BLaER1 treated with 17β-estradiol and CSF1 and Interleukin-3, amounts not matched to agents 10 nM and 100 nM (cell line): ENCODE results near the gene ERG.
A peak's percentile ranks its signal among the peaks of the same experiment; 100 is the strongest.

Source experiments
- H3K27ac ChIP-seq, 11 experiments: shearing (Covaris generic); formaldehyde crosslinking; 2 replicates each; pipeline ENCODE4 v1.8.1; 2022
- H3K27me3 ChIP-seq, 11 experiments: shearing (Covaris generic); formaldehyde crosslinking; 2 replicates each; pipeline ENCODE4 v1.8.1; 2022
- H3K36me3 ChIP-seq, 11 experiments: shearing (Covaris generic); formaldehyde crosslinking; 2 replicates each; pipeline ENCODE4 v1.8.1; 2022
- H3K4me1 ChIP-seq, 10 experiments: shearing (Covaris generic); formaldehyde crosslinking; 2 replicates each; pipeline ENCODE4 v1.8.1; 2022
- H3K4me2 ChIP-seq, 11 experiments: shearing (Covaris generic); formaldehyde crosslinking; 2 replicates each; pipeline ENCODE4 v1.8.1; 2022
- H3K4me3 ChIP-seq, 10 experiments: shearing (Covaris generic); formaldehyde crosslinking; 2 replicates each; pipeline ENCODE4 v1.8.1; 2022
- H3K9ac ChIP-seq, 11 experiments: shearing (Covaris generic); formaldehyde crosslinking; 2 replicates each; pipeline ENCODE4 v1.8.1; 2022
- H3K9me3 ChIP-seq, 11 experiments: shearing (Covaris generic); formaldehyde crosslinking; replicated peaks in 1 of 11; 2 replicates each; pipeline ENCODE4 v1.8.1; 2022
- H4K20me1 ChIP-seq, 11 experiments: shearing (Covaris generic); formaldehyde crosslinking; 2 replicates each; pipeline ENCODE4 v1.8.1; 2022
- Cebpa-rat ChIP-seq, 11 experiments: shearing (Covaris generic); IDR thresholded peaks; 2 replicates each; pipeline ENCODE4 v1.8.1; 2022

Gene ERG

DNA sequence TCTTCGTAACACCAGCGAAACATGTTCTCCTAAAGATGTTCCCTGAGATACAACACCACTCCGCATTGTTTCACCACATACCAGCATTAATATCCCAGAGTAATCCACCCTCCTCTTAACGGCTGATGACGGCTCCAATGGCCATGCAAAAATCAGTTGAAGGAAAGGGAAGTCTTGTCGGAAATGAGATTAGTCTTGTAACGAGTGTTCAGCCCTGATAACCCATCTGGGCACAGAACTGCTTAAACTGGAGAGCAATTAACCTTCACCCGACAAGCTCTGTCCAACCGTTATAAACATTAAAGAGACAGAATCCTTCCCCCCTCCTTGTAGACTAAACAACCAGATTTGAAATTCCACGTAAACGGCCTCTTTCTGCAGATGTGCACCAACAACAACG is 21.9 kb downstream of the ERG start:
- H3K27me3 ChIP-seq = peaks cover 0 to 18% (median 0%) of the 10 kb centered on the region in 11 experiments; a peak in 4 of 22 replicates
- peaks cover 0 to 6% (median 0%) of the 10 kb centered on the region in 11 experiments; a peak in 1 of 22 replicates for H3K36me3 ChIP-seq
- peak overlapping the region; percentile 13 to 59 (median 46); a peak in 19 of 20 replicates for H3K4me3 ChIP-seq
- peaks cover 0 to 4% (median 0%) of the 10 kb centered on the region in 11 experiments; a peak in 1 of 22 replicates for H4K20me1 ChIP-seq
- H3K27ac ChIP-seq = peak overlapping the region in 10 of 11 experiments; percentile 4 to 91 (median 79); a peak in 18 of 22 replicates
- H3K4me1 ChIP-seq = peaks cover 85 to 100% (median 99%) of the 10 kb centered on the region in 10 experiments
- H3K9ac ChIP-seq = peak overlapping the region in 9 of 11 experiments; percentile 56 to 80 (median 73); a peak in 18 of 22 replicates
- no peaks in the 10 kb centered on the region for H3K9me3 ChIP-seq
- H3K4me2 ChIP-seq = peak overlapping the region; percentile 77 to 97 (median 87)
- no peak for TF ChIP-seq Cebpa-rat (IDR thresholded peaks at IDR 0.05)

DNA sequence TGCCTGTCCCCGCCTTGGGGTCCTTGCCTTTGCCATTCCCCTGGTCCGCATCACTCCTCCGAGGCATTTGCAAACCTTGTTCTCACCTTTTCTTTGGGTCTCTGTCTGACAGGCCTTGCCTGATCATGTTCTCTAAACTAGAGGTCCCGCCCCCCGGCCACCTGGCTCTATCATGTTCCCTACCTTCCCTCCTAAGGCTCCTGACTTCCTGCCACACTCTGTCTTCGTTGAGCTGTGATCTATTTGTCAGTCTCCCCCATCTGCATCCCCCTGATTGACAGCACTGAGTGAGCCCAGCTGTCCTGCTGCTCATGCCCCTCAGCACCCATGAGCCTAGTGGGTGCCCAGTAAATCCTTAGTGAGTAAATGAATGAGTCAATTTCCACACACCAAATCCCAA is 22.8 kb downstream of the ERG start:
- H3K4me3 ChIP-seq = peak overlapping the region in 7 of 10 experiments; percentile 10 to 54 (median 47); a peak in 10 of 20 replicates
- peak overlapping the region in 9 of 11 experiments; percentile 60 to 91 (median 79); a peak in 18 of 22 replicates for H3K27ac ChIP-seq
- H3K36me3 ChIP-seq = peaks cover 0 to 12% (median under 1%) of the 10 kb centered on the region in 11 experiments; a peak in 6 of 22 replicates
- H3K9me3 ChIP-seq = no peaks in the 10 kb centered on the region
- TF ChIP-seq Cebpa-rat (IDR thresholded peaks at IDR 0.05) = no peak
- H4K20me1 ChIP-seq = peaks cover 0 to 4% (median 0%) of the 10 kb centered on the region in 11 experiments; a peak in 1 of 22 replicates
- H3K4me2 ChIP-seq = peak overlapping the region; percentile 77 to 97 (median 87)
- peak overlapping the region in 9 of 11 experiments; percentile 56 to 80 (median 73); a peak in 17 of 22 replicates for H3K9ac ChIP-seq
- peaks cover 0 to 18% (median 0%) of the 10 kb centered on the region in 11 experiments; a peak in 4 of 22 replicates for H3K27me3 ChIP-seq
- H3K4me1 ChIP-seq = peaks cover 88 to 100% (median 100%) of the 10 kb centered on the region in 10 experiments

DNA sequence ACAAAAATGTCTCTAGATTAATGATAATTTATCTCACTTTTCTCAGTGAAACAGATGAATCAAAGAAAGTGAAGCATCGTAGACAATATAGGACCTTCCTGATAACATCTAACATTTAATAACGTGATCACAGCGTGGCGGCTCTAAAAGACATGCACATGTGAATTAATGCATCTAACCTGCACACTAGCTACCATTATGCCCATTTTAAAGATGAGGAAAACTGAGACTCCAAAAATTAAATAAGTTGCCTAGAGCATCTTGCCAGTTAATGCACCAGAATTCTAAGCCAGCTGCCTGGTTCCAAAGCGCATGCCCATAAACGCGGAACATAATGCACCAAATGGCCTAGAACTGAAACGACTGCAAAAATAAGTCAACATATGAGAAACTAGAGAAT is 23.5 kb downstream of the ERG start:
- H3K9ac ChIP-seq = peak overlapping the region in 6 of 11 experiments; percentile 69 to 80 (median 77); a peak in 7 of 22 replicates
- peaks cover 83 to 95% (median 94%) of the 10 kb centered on the region in 10 experiments for H3K4me1 ChIP-seq
- H3K4me2 ChIP-seq = peak overlapping the region; percentile 77 to 97 (median 87); a peak in 21 of 22 replicates
- H3K27me3 ChIP-seq = peaks cover 0 to 13% (median 0%) of the 10 kb centered on the region in 11 experiments; a peak in 4 of 22 replicates
- H3K36me3 ChIP-seq = peaks cover 0 to 20% (median 4%) of the 10 kb centered on the region in 11 experiments; a peak in 7 of 22 replicates
- peaks cover 0 to 2% (median 0%) of the 10 kb centered on the region in 11 experiments; a peak in 1 of 22 replicates for H3K9me3 ChIP-seq
- H3K4me3 ChIP-seq = peak overlapping the region in 3 of 10 experiments; percentile 11 to 54 (median 39); a peak in 3 of 20 replicates
- peaks cover 0 to 4% (median 0%) of the 10 kb centered on the region in 11 experiments; a peak in 2 of 22 replicates for H4K20me1 ChIP-seq
- no peak for TF ChIP-seq Cebpa-rat (IDR thresholded peaks at IDR 0.05)
- H3K27ac ChIP-seq = peak overlapping the region in 8 of 11 experiments; percentile 72 to 91 (median 80); a peak in 15 of 22 replicates

DNA sequence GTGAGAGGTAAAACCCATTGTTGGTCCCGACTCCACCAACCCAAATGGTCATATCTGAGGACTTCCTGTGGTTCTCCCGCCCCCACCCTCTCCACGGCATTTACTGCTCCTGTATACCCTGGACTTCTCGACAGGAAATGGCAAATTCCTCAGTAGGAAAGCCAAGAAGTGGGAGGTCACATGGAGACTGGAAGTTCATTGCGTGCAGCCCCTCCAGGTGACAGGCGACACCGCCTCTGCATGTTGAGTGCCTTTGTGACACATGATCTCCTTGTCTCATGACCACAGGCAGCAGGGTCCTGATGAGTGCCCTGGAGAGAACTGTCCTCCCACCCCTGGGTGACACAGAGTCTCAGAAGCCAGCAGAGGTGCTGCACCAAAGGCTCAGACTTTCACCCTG is 24.2 kb downstream of the ERG start:
- peaks cover 76 to 89% (median 88%) of the 10 kb centered on the region in 10 experiments for H3K4me1 ChIP-seq
- no peak overlapping the region for H3K4me3 ChIP-seq
- peak overlapping the region; percentile 77 to 97 (median 87) for H3K4me2 ChIP-seq
- H3K36me3 ChIP-seq = peaks cover 0 to 26% (median 5%) of the 10 kb centered on the region in 11 experiments; a peak in 8 of 22 replicates
- H3K27ac ChIP-seq = peak overlapping the region in 9 of 11 experiments; percentile 17 to 91 (median 72); a peak in 15 of 22 replicates
- peak overlapping the region in 6 of 11 experiments; percentile 9 to 80 (median 26); a peak in 7 of 22 replicates for H3K9ac ChIP-seq
- TF ChIP-seq Cebpa-rat (IDR thresholded peaks at IDR 0.05) = no peak
- H3K27me3 ChIP-seq = peaks cover 0 to 7% (median 0%) of the 10 kb centered on the region in 11 experiments; a peak in 2 of 22 replicates
- H3K9me3 ChIP-seq = peaks cover 0 to 4% (median 0%) of the 10 kb centered on the region in 11 experiments; a peak in 2 of 22 replicates
- no peaks in the 10 kb centered on the region; a peak in 1 of 22 replicates for H4K20me1 ChIP-seq

GRCh38 chr21:38472412-38473108 is 25.7 kb downstream of the ERG start:
- peaks cover 0 to 42% (median 17%) of the 10 kb centered on the region in 11 experiments; a peak in 12 of 22 replicates for H3K36me3 ChIP-seq
- H3K27me3 ChIP-seq = peaks cover 0 to 7% (median 0%) of the 10 kb centered on the region in 11 experiments; a peak in 2 of 22 replicates
- peak overlapping the region; percentile 36 to 63 (median 50); a peak in 19 of 20 replicates for H3K4me3 ChIP-seq
- peak overlapping the region; percentile 38 to 78 (median 73); a peak in 21 of 22 replicates for H3K9ac ChIP-seq
- H3K4me1 ChIP-seq = peaks cover 69 to 85% (median 81%) of the 10 kb centered on the region in 10 experiments
- no peaks in the 10 kb centered on the region; a peak in 1 of 22 replicates for H4K20me1 ChIP-seq
- peaks cover 0 to 15% (median 0%) of the 10 kb centered on the region in 11 experiments; a peak in 4 of 22 replicates for H3K9me3 ChIP-seq
- H3K4me2 ChIP-seq = peak overlapping the region; percentile 82 to 97 (median 87)
- peak overlapping the region in 9 of 11 experiments; percentile 62 to 91 (median 81); a peak in 18 of 22 replicates for H3K27ac ChIP-seq
- TF ChIP-seq Cebpa-rat (IDR thresholded peaks at IDR 0.05) = no peak

GRCh38 chr21:38471766-38472165 is 26.5 kb downstream of the ERG start:
- H3K36me3 ChIP-seq = peaks cover 0 to 50% (median 17%) of the 10 kb centered on the region in 11 experiments; a peak in 12 of 22 replicates
- H3K27ac ChIP-seq = peak overlapping the region in 9 of 11 experiments; percentile 62 to 91 (median 81); a peak in 18 of 22 replicates
- no peak for TF ChIP-seq Cebpa-rat (IDR thresholded peaks at IDR 0.05)

DNA sequence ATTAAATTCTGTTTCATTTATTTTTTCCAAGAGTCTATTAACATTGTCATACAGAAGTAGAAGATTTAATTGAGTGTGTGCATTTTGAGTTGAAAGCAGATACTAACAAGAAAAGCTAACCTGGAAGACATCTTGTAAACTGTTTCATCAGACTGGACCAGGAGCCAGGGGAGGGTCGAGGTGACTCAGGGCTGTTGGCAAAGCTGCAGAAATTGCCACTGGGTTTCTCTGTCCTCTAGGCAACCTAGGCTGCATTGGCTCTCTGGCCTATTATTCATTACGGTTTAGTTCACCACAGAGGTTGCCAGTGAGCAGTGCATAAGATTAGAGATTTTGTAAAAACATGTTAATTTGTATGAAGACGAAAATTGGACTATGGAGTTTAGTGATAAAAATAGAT is 27.5 kb downstream of the ERG start:
- Histone ChIP-seq H3K4me3 (no peak overlapping the region), H3K4me1 (peaks cover 58 to 76% (median 72%) of the 10 kb centered on the region in 10 experiments), H3K27me3 (peaks cover 0 to 7% (median 0%) of the 10 kb centered on the region in 11 experiments; a peak in 2 of 22 replicates), H3K36me3 (peaks cover 0 to 57% (median 19%) of the 10 kb centered on the region in 11 experiments; a peak in 13 of 22 replicates), H3K9me3 (peaks cover 0 to 15% (median 0%) of the 10 kb centered on the region in 11 experiments; a peak in 4 of 22 replicates), H4K20me1 (no peaks in the 10 kb centered on the region; a peak in 1 of 22 replicates), H3K9ac (peak overlapping the region in 2 of 11 experiments; percentile 32 to 73; a peak in 2 of 22 replicates), H3K27ac (peak overlapping the region in 8 of 11 experiments; percentile 62 to 91 (median 78); a peak in 16 of 22 replicates), H3K4me2 (peak overlapping the region in 9 of 11 experiments; percentile 82 to 94 (median 87); a peak in 16 of 22 replicates)
- no peak for TF ChIP-seq Cebpa-rat (IDR thresholded peaks at IDR 0.05)

More at GRCh38 chr21:38471766-38472165, 26.5 kb downstream of the ERG start:
- Histone ChIP-seq H4K20me1 (no peaks in the 10 kb centered on the region; a peak in 1 of 22 replicates), H3K9ac (peak overlapping the region in 9 of 11 experiments; percentile 57 to 78 (median 74); a peak in 17 of 22 replicates), H3K9me3 (peaks cover 0 to 15% (median 0%) of the 10 kb centered on the region in 11 experiments; a peak in 4 of 22 replicates), H3K4me2 (peak overlapping the region; percentile 82 to 97 (median 87)), H3K4me3 (peak overlapping the region in 9 of 10 experiments; percentile 36 to 63 (median 51); a peak in 14 of 20 replicates), H3K4me1 (peaks cover 68 to 84% (median 81%) of the 10 kb centered on the region in 10 experiments), H3K27me3 (peaks cover 0 to 7% (median 0%) of the 10 kb centered on the region in 11 experiments; a peak in 2 of 22 replicates)

DNA sequence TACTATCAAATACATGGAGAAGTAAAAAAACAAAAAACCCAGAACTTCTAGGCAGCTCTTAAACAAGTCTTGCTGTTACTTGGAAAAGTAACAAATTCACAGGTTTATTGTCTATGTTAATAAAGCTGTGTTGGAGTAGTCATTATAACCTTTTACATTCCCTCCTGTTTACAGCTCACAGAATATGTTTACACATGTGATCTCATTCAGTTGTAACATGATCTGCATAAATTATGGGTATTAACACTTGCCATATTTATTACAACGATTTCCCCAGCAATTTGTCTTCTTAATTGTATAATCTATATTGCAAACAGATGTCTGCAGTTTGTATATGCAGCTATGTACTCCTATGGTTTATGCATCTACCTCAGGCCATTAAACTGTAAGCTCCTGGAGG is 28.6 kb downstream of the ERG start:
- peaks cover 50 to 64% (median 61%) of the 10 kb centered on the region in 10 experiments for H3K4me1 ChIP-seq
- H3K36me3 ChIP-seq = peaks cover 0 to 68% (median 30%) of the 10 kb centered on the region in 11 experiments; a peak in 14 of 22 replicates
- no peak overlapping the region for H3K4me3 ChIP-seq
- no peak overlapping the region for H3K27ac ChIP-seq
- no peaks in the 10 kb centered on the region; a peak in 1 of 22 replicates for H3K27me3 ChIP-seq
- H3K9me3 ChIP-seq = peaks cover 0 to 15% (median 0%) of the 10 kb centered on the region in 11 experiments; a peak in 4 of 22 replicates
- no peak for TF ChIP-seq Cebpa-rat (IDR thresholded peaks at IDR 0.05)
- H3K9ac ChIP-seq = no peak overlapping the region
- H4K20me1 ChIP-seq = no peaks in the 10 kb centered on the region; a peak in 1 of 22 replicates
- H3K4me2 ChIP-seq = no peak overlapping the region
